ENCODE results near the gene FIBIN. TPM values are rescaled to one million over a fixed set of nuclear protein-coding genes. Genes with fewer than 3 reads are reported as not detected.

Gene FIBIN
- 10 to 100 TPM in 1 of 4 donors, 1 to 10 TPM in 3; 1.7 to 67.5 (median 6.1) TPM for total RNA-seq

- Histone ChIP-seq H3K4me3 (peak within 1 kb of the TSS; percentile 22 to 70 (median 58)), H3K27ac (peak within 1 kb of the TSS; percentile 68 to 92 (median 84)), H3K27me3 (peaks cover 0 to 5% (median 0%) of the 10 kb centered on the region in 4 donors), H3K4me1 (peaks cover 0 to 42% (median 3%) of the 10 kb centered on the region in 3 donors), H3K36me3 (no peaks in the 10 kb centered on the region), H3K9me3 (no peaks in the 10 kb centered on the region)
- WGBS, 2 donors: 0 to 11% methylated on average over 2 to 3 of the region's 22 CpGs
- no peak for TF ChIP-seq CTCF (IDR thresholded peaks at IDR 0.05)
- peak in 2 of 4 donors; percentile 43 to 60 for TF ChIP-seq POLR2A (IDR thresholded peaks at IDR 0.05)
- intact Hi-C loops (cut with DNase I): no loop called here
- DNase-seq: no peak
Observed at GRCh38 chr11:26993965-26994457, at the start of gene FIBIN. TSS of gene FIBIN (plus strand) at chr11:26994112. CDS start at chr11:26994527, 415 bp downstream.

GRCh38 chr11:26944866-26945664, 48.8 kb upstream of the FIBIN start:
- intact Hi-C loops (cut with DNase I): no loop called here
- no peaks in the 10 kb centered on the region for H3K27me3 ChIP-seq
- no peaks in the 10 kb centered on the region for H3K9me3 ChIP-seq
- no peak overlapping the region for H3K4me3 ChIP-seq
- H3K36me3 ChIP-seq: no peaks in the 10 kb centered on the region
- H3K27ac ChIP-seq: peak overlapping the region in 1 of 4 donors; percentile 43
- TF ChIP-seq POLR2A (IDR thresholded peaks at IDR 0.05): no peak
- TF ChIP-seq CTCF (IDR thresholded peaks at IDR 0.05): no peak
- no peak for DNase-seq
- 27 to 28% methylated on average over 3 of the region's 3 CpGs for WGBS, 2 donors
- H3K4me1 ChIP-seq: peaks cover 0 to 67% (median 21%) of the 10 kb centered on the region in 3 donors

GRCh38 chr11:26946257-26946716, 47.6 kb upstream of the FIBIN start:
- no peak for DNase-seq
- no peaks in the 10 kb centered on the region for H3K9me3 ChIP-seq
- no peaks in the 10 kb centered on the region for H3K36me3 ChIP-seq
- intact Hi-C loops (cut with DNase I): no loop called here
- H3K27ac ChIP-seq: peak overlapping the region in 2 of 4 donors; percentile 43 to 57
- no peaks in the 10 kb centered on the region for H3K27me3 ChIP-seq
- H3K4me1 ChIP-seq: peaks cover 0 to 76% (median 27%) of the 10 kb centered on the region in 3 donors
- no peak overlapping the region for H3K4me3 ChIP-seq
- 46 to 52% methylated on average over 2 of the region's 2 CpGs for WGBS, 2 donors
- no peak for TF ChIP-seq POLR2A (IDR thresholded peaks at IDR 0.05)

GRCh38 chr11:26947379-26947844, 46.5 kb upstream of the FIBIN start:
- 27 to 30% methylated on average over 2 of the region's 2 CpGs for WGBS, 2 donors
- H3K36me3 ChIP-seq: no peaks in the 10 kb centered on the region
- intact Hi-C loops (cut with DNase I): no loop called here
- TF ChIP-seq POLR2A (IDR thresholded peaks at IDR 0.05): no peak
- TF ChIP-seq CTCF (IDR thresholded peaks at IDR 0.05): no peak
- no peak for DNase-seq
- peak overlapping the region in 2 of 4 donors; percentile 43 to 57 for H3K27ac ChIP-seq
- no peaks in the 10 kb centered on the region for H3K27me3 ChIP-seq
- H3K9me3 ChIP-seq: no peaks in the 10 kb centered on the region
- H3K4me3 ChIP-seq: no peak overlapping the region
- peaks cover 0 to 76% (median 27%) of the 10 kb centered on the region in 3 donors for H3K4me1 ChIP-seq

- Histone ChIP-seq H3K4me3 (no peak overlapping the region), H3K27me3 (no peaks in the 10 kb centered on the region), H3K9me3 (no peaks in the 10 kb centered on the region), H3K27ac (peak overlapping the region in 2 of 4 donors; percentile 42 to 57), H3K4me1 (peaks cover 0 to 69% (median 26%) of the 10 kb centered on the region in 3 donors), H3K36me3 (no peaks in the 10 kb centered on the region)
- WGBS, 2 donors: 44 to 52% methylated on average over 3 of the region's 3 CpGs
- no peak for TF ChIP-seq POLR2A (IDR thresholded peaks at IDR 0.05)
- TF ChIP-seq CTCF (IDR thresholded peaks at IDR 0.05): no peak
- DNase-seq: no peak
- intact Hi-C loops (cut with DNase I): no loop called here
Observed at GRCh38 chr11:26947904-26948639, 45.8 kb upstream of the FIBIN start.

Data from esophagus squamous epithelium (tissue), 5 donors.